Measurements from ENCODE around the gene DLGAP1.
"Not testable (repeated sequence)": the region's sequence is repeated elsewhere in the genome, so short reads cannot be mapped to it uniquely, and the experiment has no call there.

Gene DLGAP1

GRCh38 chr18:3594760-3595368, 860.2 kb downstream of the DLGAP1 start:
- DNase-seq = no peak

DNA sequence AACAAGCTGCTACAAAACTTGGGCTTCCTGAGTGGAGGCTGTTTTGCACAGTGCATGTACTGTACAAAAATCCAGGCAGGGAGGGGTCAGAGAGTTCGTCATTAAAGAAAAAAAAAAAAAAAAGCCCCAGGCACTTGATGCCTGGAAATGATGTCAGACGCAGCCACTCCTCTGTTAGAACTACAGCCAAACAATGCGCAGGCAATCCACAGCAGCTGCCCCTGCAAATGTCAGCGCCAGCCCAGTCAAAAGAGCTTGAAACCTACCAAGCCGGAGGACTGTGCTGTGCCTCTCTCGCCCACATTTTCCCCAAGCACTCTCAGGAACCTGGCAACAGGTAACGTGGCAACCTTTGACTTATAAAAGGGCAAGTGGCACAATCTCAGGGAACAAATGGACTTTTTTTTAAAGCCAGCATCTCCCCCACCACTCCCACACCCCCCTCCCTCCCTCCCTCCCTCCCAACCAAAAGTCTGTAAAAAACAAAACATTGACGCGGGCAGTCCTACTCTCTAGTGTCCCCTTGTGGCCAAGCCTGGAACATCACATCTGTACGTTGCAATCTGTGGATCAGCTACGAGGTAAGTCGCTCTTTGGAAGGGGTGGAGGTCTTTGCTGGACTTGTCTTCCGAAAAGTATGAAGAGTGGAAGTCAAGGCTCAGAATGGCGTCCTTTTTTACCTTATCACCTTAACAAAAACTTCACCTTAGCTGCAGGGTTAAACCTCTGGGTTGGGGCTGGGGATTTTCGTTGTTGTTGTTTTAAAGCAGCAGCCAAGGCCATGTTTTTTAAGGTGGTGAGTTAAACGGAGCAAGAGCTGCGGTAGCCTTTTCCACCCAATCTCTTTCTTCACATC, 861.0 kb downstream of the DLGAP1 start:
- peak; percentile 89 for DNase-seq

DNA sequence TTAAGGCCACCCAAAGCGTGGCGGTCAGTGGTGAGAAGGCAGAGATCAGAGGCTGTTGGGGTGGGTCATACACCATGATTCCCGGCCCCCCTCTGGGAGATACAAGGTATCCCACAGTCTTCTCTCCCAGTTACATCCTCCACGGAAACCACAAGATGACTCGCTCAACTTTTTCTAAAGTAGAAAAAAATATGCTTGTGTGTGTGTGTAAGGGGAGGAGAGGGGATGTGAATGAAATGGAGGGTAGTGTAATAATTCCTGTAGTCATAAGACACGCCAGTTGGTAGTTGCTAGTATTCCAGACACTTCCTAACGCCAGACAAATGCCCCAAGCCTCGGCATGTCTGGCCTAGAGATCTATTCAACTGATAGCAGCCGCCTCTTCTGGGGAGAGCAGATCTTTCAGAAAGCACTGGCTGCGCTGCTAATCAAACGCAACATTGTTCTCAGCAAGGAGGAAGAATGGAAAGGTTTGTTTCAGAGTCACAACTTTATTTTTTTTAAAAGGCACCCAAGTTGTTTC, 861.7 kb downstream of the DLGAP1 start:
- DNase-seq = no peak

GRCh38 chr18:3592864-3593263, 862.2 kb downstream of the DLGAP1 start:
- no peak for DNase-seq

GRCh38 chr18:3590096-3590630, 864.9 kb downstream of the DLGAP1 start:
- no peak for DNase-seq

GRCh38 chr18:3585656-3586509, 869.2 kb downstream of the DLGAP1 start:
- peak; percentile 39 for DNase-seq

DNA sequence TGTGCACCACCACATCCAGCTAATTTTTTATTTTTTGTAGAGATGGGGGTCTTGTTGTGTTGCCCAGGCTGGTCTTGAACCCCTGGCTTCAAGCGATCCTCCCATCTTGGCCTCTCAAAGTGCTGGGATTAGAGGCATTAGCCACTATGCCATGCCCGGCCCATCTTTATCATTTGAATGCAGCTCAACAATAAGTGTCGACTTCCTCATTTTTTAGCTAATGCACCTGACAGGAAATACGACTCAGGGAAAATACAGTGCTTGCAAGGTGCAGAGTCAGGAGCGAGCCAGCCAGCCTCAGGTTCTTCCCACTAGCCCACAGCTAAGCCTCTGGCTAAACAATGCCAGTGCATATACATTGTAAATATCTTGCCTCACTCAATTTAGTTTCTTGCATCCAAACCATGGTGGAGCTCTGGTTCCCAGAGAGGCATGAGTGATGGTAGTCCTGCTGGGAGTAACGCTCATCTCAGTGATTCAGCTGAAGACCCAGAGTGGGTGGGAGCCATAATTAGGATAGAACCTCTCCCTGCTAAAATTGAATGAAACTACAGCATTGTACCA, 870.1 kb downstream of the DLGAP1 start:
- DNase-seq = no peak

DNA sequence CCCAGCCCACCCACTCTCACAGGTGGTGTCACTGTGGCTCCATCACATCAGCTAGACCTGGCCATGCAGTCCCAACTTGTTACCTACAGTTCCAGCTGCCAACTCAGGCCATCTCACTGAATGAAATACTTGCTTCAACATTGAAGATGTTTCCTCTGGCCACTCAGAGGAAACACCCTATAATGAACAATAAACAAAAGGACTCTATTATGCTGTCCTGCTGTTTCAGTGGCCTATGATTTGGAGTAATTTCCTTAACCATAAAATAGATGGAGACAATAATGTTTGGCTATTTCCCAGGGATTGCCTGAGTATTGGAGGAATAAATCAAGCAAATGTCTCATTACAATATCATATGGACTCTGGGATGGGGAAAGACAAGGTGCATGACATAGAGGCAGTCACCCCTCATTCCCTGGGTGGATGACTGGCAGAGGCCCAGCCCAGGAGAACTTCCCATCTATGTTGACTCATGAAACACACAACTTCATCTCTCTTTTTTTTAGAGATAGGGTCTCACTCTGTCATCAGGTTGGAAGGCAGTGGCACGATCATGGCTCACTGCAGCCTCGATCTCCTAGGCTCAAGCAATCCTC, 870.7 kb downstream of the DLGAP1 start:
- no peak for DNase-seq

DNA sequence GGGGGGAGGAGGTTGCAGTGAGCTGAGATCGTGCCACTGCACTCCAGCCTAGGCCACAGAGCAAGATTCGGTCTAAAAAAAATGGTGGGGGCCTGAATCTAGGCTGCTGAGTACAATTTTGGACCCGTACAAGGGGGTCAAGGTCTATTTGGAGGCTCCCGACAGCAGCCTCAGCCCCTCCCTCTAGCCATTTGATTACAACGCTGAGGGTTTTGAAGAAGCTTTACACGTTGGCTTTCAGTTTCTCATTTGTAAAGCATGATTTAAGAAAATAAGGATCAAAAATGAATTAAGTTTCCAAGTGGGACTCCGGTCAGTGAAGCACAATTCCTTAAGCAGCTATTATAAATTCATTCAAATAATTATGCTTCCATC, 871.2 kb downstream of the DLGAP1 start:
- no peak for DNase-seq

GRCh38 chr18:3583106-3583872, 871.8 kb downstream of the DLGAP1 start:
- not testable (repeated sequence) for DNase-seq

- no peak for DNase-seq
Measured at GRCh38 chr18:3581890-3582289, 873.2 kb downstream of the DLGAP1 start.

GRCh38 chr18:3580523-3581025, 874.5 kb downstream of the DLGAP1 start:
- DNase-seq = not testable (repeated sequence)

DNA sequence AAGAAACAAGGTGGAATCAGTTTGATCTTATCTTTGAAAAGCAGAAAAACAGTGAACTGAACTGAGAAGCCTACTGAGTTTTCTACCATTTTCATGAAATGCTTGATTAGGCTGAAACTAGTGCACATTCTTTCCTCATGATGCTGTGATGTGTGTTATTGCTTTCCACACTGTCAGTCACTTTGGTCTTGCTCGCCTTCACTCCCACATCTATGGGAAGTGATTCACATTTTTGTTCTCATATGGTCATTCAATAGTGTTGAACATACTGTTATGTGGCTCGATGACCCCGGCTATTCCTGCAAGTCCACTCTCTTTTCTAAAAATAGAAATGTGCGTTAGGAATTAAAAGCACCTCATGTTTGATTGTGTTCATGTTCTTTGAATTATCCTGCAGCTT, 875.4 kb downstream of the DLGAP1 start:
- DNase-seq = no peak

GRCh38 chr18:3578621-3579020, 876.5 kb downstream of the DLGAP1 start:
- no peak for DNase-seq

DNA sequence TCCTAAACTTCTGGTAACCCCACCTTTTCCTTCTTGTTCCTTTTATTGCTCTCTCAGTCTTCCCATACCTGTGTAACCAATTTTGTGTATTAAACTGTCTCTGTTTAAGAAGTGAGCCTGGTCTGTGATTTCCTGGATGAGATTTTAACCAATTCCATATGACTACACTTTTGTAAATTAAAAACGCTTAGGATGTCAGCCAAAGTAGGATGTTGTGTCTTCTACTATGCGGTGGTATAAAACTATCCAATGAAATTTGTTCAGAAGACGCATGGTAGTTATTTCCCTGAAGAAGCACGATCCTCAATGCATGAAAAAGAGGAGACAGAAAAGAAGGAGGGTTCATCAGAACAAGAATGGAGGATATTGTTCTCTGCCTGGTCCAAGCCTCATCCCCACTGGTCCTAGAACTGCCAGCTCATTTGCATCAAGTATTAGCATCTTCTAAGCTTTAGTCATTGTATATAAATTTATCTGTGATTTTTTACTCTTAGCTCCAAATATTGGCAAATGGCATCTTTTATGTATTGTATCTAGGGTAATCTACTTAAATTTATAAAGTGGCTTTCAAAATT, 877.7 kb downstream of the DLGAP1 start:
- no peak for DNase-seq

DNA sequence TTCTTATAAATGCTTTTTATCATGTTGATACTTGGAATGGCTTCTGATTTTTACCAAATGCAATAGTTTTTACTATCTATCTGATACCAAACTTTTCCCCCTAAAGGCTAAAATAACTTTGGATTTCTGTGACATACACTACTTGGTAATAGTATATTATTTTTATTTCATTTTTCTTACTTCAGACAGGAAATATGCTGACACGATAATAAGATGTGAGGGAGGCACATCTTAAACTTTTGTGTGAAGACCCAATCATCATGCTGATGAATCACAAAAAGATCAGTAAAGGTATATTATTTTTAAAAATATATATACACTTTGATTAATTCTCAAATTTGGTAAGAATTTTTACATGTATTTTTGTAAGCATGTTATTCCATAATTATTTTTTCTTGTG, 882.3 kb downstream of the DLGAP1 start:
- DNase-seq = no peak

DNA sequence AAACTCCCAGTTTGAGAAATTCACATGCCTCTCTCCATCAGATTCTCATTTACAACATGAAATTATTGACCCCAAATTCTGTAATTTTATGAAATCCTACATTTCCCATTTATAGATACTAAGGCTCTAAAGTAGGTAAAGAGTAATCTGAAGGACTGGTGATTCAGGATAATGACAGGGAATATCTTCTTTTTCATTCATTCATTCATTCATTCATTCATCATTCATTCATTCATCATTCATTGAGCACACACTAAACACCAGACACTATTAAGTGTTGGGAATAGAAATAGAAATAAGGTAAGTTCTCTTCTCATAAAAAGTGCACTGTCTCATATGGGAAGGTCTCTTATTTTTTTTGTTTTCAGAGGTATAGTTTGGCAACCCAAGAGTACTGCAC, 888.3 kb downstream of the DLGAP1 start:
- DNase-seq = no peak

DNA sequence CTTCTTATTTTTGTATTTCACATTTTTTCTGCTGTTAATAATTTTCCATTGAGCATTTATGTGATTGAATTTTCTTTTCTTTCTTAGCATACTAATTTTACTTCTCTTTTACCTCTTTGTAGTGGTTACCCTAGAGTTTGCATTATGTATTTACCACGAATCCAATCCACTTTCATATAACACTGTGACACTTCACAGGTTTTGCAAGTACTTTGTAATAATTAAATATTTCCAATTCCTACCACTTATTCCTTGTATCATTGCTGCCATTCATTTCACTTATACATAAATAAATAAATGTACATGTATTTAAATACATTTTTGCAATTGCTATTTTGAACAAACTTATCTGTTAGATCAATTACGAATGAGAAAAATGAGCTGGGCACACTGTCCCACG, 894.4 kb downstream of the DLGAP1 start:
- DNase-seq = no peak

GRCh38 chr18:3554811-3555427, 900.2 kb downstream of the DLGAP1 start:
- DNase-seq = no peak

GRCh38 chr18:3554091-3554601, 901.0 kb downstream of the DLGAP1 start:
- DNase-seq = no peak
